OCI-LY1 (cell line): ENCODE results near the gene DTNB.

Experiments
- H2AFZ ChIP-seq: fragments of 200-600 bp; sonication (generic), shearing (Covaris generic); 2 replicates; pipeline ENCODE4 v1.6.0; 2014; ENCODE audit warnings: antibody characterized with exemption, mild to moderate bottlenecking, low read length
- H3F3A ChIP-seq: fragments of 200-600 bp; sonication (generic), shearing (Covaris generic); 2 replicates; pipeline ENCODE4 v1.6.0; 2014; ENCODE audit warnings: mild to moderate bottlenecking, antibody characterized with exemption, low read length, moderate library complexity; ENCODE audit not compliant: insufficient read depth
- H3K27ac ChIP-seq: fragments of 200-600 bp; sonication (generic); 2 replicates; pipeline ENCODE4 v1.5.1; 2014; ENCODE audit warnings: low read length, mixed run types, mild to moderate bottlenecking, low read depth; ENCODE audit not compliant: poor library complexity, severe bottlenecking
- H3K27me3 ChIP-seq: fragments of 200-600 bp; sonication (generic); 2 replicates; pipeline ENCODE4 v1.6.0; 2014; ENCODE audit warnings: antibody characterized with exemption, mild to moderate bottlenecking, low read length, moderate library complexity; ENCODE audit not compliant: insufficient read depth
- H3K36me3 ChIP-seq: fragments of 200-600 bp; sonication (generic); 2 replicates; pipeline ENCODE4 v1.6.1; 2014; ENCODE audit warnings: mild to moderate bottlenecking, antibody characterized with exemption, low read length, moderate library complexity, mixed read lengths; ENCODE audit not compliant: insufficient read depth
- H3K4me1 ChIP-seq: fragments of 200-600 bp; sonication (generic); 2 replicates; pipeline ENCODE4 v1.5.1; 2014; ENCODE audit warnings: mild to moderate bottlenecking, low read length, moderate library complexity; ENCODE audit not compliant: insufficient read depth, severe bottlenecking
- H3K4me2 ChIP-seq: fragments of 200-600 bp; sonication (generic), shearing (Covaris generic); 2 replicates; pipeline ENCODE4 v1.6.1; 2014; ENCODE audit warnings: low read length
- H3K4me3 ChIP-seq: fragments of 200-600 bp; sonication (generic); 2 replicates; pipeline ENCODE4 v1.5.1; 2014; ENCODE audit warnings: low read length, low read depth, mild to moderate bottlenecking, mixed read lengths; ENCODE audit not compliant: poor library complexity, severe bottlenecking
- H3K79me2 ChIP-seq: fragments of 200-600 bp; shearing (Covaris generic); 2 replicates; pipeline ENCODE4 v1.6.1; 2016; ENCODE audit warnings: mixed run types, low read length, mixed read lengths; ENCODE audit not compliant: insufficient read depth
- H3K9ac ChIP-seq: fragments of 200-600 bp; sonication (generic), shearing (Covaris generic); 2 replicates; pipeline ENCODE4 v1.6.1; 2014; ENCODE audit warnings: mild to moderate bottlenecking, low read length, mixed read lengths
- H3K9me2 ChIP-seq: fragments of 200-600 bp; sonication (generic), shearing (Covaris generic); 2 replicates; pipeline ENCODE4 v1.6.1; 2014; ENCODE audit warnings: low read depth, mild to moderate bottlenecking, low read length, mixed read lengths
- H3K9me3 ChIP-seq: fragments of 200-600 bp; shearing (Covaris generic); 2 replicates; pipeline ENCODE4 v1.6.1; 2014; ENCODE audit warnings: low read length, mixed read lengths
- H4K20me1 ChIP-seq: fragments of 200-600 bp; sonication (generic), shearing (Covaris generic); 2 replicates; pipeline ENCODE4 v1.6.0; 2016; ENCODE audit warnings: mild to moderate bottlenecking, low read length; ENCODE audit not compliant: insufficient read depth
- EZH2 ChIP-seq: fragments of 200-600 bp; sonication (generic), shearing (Covaris generic); IDR thresholded peaks from 2 replicates; pipeline ENCODE4 v1.8.0; 2017; ENCODE audit warnings: borderline replicate concordance, mixed run types, mild to moderate bottlenecking, antibody characterized with exemption, low read length, moderate library complexity, mixed read lengths
- TF ChIP-seq, protein P1 (sequence below): fragments of 200-600 bp; sonication (generic), shearing (Covaris generic); IDR thresholded peaks from 2 replicates; pipeline ENCODE4 v1.5.1; 2017; ENCODE audit warnings: mild to moderate bottlenecking, antibody characterized with exemption, low read length, moderate library complexity, mixed read lengths

Gene DTNB

DNA sequence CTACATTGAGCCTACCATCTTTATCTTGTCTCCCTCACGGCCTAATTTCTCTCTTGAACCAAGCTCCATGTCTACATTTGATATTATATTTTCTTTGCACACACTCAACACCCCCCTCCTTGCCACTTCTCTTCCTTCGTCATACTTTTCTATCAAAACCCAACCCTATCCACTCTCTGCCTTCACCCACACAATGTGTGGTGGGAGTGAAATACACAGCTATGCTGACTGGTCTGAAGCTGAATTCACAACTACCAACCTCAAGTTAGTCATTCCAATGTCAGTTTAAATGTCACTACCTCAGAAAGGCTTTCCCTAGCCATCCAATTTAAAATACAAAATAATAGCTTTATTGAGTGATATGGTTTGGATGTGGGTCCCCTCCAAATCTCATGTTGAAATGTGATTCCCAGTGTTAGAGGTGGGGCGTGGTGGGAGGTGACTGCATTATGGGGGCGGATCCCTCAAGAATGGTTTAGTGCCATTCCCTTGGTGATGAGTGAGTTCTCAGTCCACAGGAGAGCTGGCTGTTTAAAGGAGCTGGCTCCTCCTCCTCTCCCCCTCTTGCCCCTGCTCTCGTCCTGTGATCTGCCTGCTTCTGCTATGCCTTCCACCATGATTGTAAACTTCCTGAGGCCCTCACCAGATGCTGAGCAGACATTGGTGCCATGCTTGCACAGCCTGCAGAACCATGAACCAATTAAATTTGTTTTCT, 112.1 kb downstream of the DTNB start:
- no peak overlapping the region for H3K4me2 ChIP-seq
- 0 out of 2 replicates have a peak, but pooled peaks cover 4% of the 10 kb centered on the region for H3K27me3 ChIP-seq
- peaks cover 6% of the 10 kb centered on the region for H3K4me1 ChIP-seq
- H3K36me3 ChIP-seq, result no peaks in the 10 kb centered on the region; the same call in 1 of the 2 replicates
- H3K9me3 ChIP-seq, result peaks cover 7% of the 10 kb centered on the region
- H3F3A ChIP-seq, result no peaks in the 10 kb centered on the region
- no peak overlapping the region for H3K9ac ChIP-seq
- no peaks in the 10 kb centered on the region for H3K9me2 ChIP-seq
- no peak overlapping the region for H3K4me3 ChIP-seq
- H3K27ac ChIP-seq, result no peak overlapping the region
- H2AFZ ChIP-seq, result no peak overlapping the region
- H4K20me1 ChIP-seq, result no peaks in the 10 kb centered on the region
- H3K79me2 ChIP-seq, result no peaks in the 10 kb centered on the region
- TF ChIP-seq EZH2, result no peak
- TF ChIP-seq, protein P1, sequence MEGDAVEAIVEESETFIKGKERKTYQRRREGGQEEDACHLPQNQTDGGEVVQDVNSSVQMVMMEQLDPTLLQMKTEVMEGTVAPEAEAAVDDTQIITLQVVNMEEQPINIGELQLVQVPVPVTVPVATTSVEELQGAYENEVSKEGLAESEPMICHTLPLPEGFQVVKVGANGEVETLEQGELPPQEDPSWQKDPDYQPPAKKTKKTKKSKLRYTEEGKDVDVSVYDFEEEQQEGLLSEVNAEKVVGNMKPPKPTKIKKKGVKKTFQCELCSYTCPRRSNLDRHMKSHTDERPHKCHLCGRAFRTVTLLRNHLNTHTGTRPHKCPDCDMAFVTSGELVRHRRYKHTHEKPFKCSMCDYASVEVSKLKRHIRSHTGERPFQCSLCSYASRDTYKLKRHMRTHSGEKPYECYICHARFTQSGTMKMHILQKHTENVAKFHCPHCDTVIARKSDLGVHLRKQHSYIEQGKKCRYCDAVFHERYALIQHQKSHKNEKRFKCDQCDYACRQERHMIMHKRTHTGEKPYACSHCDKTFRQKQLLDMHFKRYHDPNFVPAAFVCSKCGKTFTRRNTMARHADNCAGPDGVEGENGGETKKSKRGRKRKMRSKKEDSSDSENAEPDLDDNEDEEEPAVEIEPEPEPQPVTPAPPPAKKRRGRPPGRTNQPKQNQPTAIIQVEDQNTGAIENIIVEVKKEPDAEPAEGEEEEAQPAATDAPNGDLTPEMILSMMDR, result no peak

DNA sequence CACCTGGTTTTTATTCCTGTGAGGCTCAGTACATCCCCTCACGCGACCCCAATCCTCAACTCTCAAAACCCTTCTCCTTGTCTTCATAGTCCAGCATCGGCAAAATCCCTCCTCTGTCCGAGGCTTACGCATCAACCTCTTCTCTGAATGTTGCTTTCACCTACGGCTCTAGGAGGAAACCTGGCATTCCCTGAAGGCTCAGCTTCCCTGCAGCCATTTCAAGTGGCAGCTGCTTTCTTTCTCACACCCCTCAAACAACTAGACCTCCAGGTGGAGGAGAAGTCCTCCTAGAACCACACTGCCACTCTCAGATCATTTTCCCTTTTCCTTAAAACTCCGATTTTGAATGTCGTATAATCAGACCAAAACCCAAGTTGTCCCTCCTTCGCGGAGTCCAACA, 114.2 kb downstream of the DTNB start:
- no peak overlapping the region for H3K4me3 ChIP-seq
- no peaks in the 10 kb centered on the region for H3F3A ChIP-seq
- no peak overlapping the region for H3K27ac ChIP-seq
- no peaks in the 10 kb centered on the region for H3K9me2 ChIP-seq
- H3K4me1 ChIP-seq, result peaks cover 6% of the 10 kb centered on the region
- H3K9ac ChIP-seq, result no peak overlapping the region
- no peaks in the 10 kb centered on the region for H4K20me1 ChIP-seq
- H3K79me2 ChIP-seq, result no peaks in the 10 kb centered on the region
- no peak overlapping the region for H2AFZ ChIP-seq
- TF ChIP-seq, protein P1, result no peak
- no peak for TF ChIP-seq EZH2
- H3K27me3 ChIP-seq, result no peaks in the 10 kb centered on the region
- no peaks in the 10 kb centered on the region; the same call in 1 of the 2 replicates for H3K36me3 ChIP-seq
- H3K4me2 ChIP-seq, result no peak overlapping the region
- peaks cover 7% of the 10 kb centered on the region for H3K9me3 ChIP-seq

DNA sequence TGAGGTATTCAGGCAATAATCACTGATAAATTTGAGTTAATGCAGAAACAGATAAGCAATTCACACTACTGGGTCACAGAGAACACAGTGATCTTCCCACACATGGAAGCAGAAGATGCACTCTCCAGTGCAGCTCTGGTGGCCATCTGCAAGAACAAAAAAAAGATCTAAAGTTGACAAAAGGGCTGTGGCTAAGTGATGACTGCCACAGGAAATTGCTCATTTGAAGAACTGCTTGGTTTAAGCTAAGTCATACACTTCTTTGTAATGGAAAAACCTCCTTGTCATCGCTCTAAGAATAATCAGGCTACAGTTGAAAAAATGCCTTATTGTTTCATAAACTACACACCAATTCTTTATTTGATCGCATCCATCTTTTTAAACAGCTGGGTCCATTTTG, 115.1 kb downstream of the DTNB start:
- Histone ChIP-seq H2AFZ (no peak overlapping the region), H3F3A (no peaks in the 10 kb centered on the region), H4K20me1 (no peaks in the 10 kb centered on the region), H3K9me3 (peaks cover 3% of the 10 kb centered on the region; the same call in 1 of the 2 replicates), H3K36me3 (no peaks in the 10 kb centered on the region; the same call in 1 of the 2 replicates), H3K9me2 (no peaks in the 10 kb centered on the region), H3K4me3 (no peak overlapping the region), H3K27ac (no peak overlapping the region), H3K4me1 (no peaks in the 10 kb centered on the region), H3K27me3 (no peaks in the 10 kb centered on the region), H3K79me2 (no peaks in the 10 kb centered on the region), H3K4me2 (no peak overlapping the region), H3K9ac (no peak overlapping the region)
- no peak for TF ChIP-seq EZH2
- TF ChIP-seq, protein P1, result no peak
